Cardiac fibroblast (primary cell): ENCODE data around the gene ABCC2.
A peak's percentile ranks its signal among the peaks of the same experiment; 100 is the strongest.
"Not testable (repeated sequence)": the region's sequence is repeated elsewhere in the genome, so short reads cannot be mapped to it uniquely, and the experiment has no call there.

Experiments used
- DNase-seq, 2 donors: peaks; one replicate each; pipeline versions ENCODE4 v3.0.0 to v3.0.0-alpha.2; 2010; ENCODE audit warnings: low read depth in 2 of 2
- H3K4me3 ChIP-seq, 2 donors: replicated peaks in 1 of 2; 1 replicate in 1 of 2; 2 replicates in 1 of 2; pipeline ENCODE4 v1.5.1; 2011; ENCODE audit warnings: low read depth in 2 of 2, low read length in 2 of 2, mild to moderate bottlenecking in 2 of 2, moderate library complexity in 1 of 2
- CTCF ChIP-seq: IDR thresholded peaks from one replicate; pipeline ENCODE4 v1.5.1; 2011; ENCODE audit warnings: low read depth, mild to moderate bottlenecking, low read length, inconsistent platforms

ABCC2 gene

GRCh38 chr10:99855479-99856071, 73.1 kb downstream of the ABCC2 start:
- TF ChIP-seq CTCF: no peak
- DNase-seq: no peak
- no peak overlapping the region for H3K4me3 ChIP-seq

GRCh38 chr10:99858849-99859248, 76.4 kb downstream of the ABCC2 start:
- no peak for TF ChIP-seq CTCF
- DNase-seq: no peak
- H3K4me3 ChIP-seq: no peak overlapping the region

GRCh38 chr10:99859585-99859984, 77.1 kb downstream of the ABCC2 start:
- peak; percentile 43 for TF ChIP-seq CTCF
- no peak overlapping the region for H3K4me3 ChIP-seq
- no peak for DNase-seq

GRCh38 chr10:99860466-99860865, 78.0 kb downstream of the ABCC2 start:
- TF ChIP-seq CTCF: no peak
- no peak overlapping the region for H3K4me3 ChIP-seq
- DNase-seq: no peak

GRCh38 chr10:99863535-99864240, 81.2 kb downstream of the ABCC2 start:
- H3K4me3 ChIP-seq: not testable (repeated sequence)
- peak in 1 of 2 donors; percentile 25 for DNase-seq

- not testable (repeated sequence) for H3K4me3 ChIP-seq, DNase-seq
Measured at GRCh38 chr10:99867250-99867649, 84.8 kb downstream of the ABCC2 start.

- no peak for TF ChIP-seq CTCF
- DNase-seq: no peak
- no peak overlapping the region for H3K4me3 ChIP-seq
Measured at GRCh38 chr10:99869581-99870122, 87.2 kb downstream of the ABCC2 start.
